ENCODE data around the gene MAP1LC3A.
"Not testable (repeated sequence)": the region's sequence is repeated elsewhere in the genome, so short reads cannot be mapped to it uniquely, and the experiment has no call there.

DNA sequence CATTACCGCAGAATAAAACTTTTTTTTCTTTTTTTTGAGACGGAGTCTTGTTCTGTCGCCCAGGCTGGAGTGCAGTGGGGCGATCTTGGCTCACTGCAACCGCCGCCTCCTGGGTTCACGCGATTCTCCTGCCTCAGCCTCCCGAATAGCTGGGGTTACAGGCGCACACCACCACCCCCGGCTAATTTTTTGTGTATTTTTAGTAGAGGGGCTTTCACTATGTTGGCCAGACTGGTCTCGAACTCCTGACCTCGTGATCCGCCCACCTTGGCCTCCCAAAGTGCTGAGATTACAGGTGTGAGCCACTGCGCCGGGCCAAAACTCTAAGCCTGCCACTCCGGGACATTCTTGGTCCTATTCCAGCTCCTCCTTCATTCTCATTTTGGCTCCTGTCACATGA lies 44.5 kb upstream of the MAP1LC3A start:
- TF ChIP-seq, protein P1, sequence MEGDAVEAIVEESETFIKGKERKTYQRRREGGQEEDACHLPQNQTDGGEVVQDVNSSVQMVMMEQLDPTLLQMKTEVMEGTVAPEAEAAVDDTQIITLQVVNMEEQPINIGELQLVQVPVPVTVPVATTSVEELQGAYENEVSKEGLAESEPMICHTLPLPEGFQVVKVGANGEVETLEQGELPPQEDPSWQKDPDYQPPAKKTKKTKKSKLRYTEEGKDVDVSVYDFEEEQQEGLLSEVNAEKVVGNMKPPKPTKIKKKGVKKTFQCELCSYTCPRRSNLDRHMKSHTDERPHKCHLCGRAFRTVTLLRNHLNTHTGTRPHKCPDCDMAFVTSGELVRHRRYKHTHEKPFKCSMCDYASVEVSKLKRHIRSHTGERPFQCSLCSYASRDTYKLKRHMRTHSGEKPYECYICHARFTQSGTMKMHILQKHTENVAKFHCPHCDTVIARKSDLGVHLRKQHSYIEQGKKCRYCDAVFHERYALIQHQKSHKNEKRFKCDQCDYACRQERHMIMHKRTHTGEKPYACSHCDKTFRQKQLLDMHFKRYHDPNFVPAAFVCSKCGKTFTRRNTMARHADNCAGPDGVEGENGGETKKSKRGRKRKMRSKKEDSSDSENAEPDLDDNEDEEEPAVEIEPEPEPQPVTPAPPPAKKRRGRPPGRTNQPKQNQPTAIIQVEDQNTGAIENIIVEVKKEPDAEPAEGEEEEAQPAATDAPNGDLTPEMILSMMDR (IDR thresholded peaks at IDR 0.05), result not testable (repeated sequence)
- not testable (repeated sequence) for TF ChIP-seq POLR2A (IDR thresholded peaks at IDR 0.05)
